Stimulated activated naive CD4-positive, alpha-beta T cell (primary cell): ENCODE results near the gene FOXJ1.

Experiments used
- DNase-seq, 6 experiments: peaks; one replicate each; lab custom pipeline; 2025; lab: John Stamatoyannopoulos, UW

FOXJ1 gene

DNA sequence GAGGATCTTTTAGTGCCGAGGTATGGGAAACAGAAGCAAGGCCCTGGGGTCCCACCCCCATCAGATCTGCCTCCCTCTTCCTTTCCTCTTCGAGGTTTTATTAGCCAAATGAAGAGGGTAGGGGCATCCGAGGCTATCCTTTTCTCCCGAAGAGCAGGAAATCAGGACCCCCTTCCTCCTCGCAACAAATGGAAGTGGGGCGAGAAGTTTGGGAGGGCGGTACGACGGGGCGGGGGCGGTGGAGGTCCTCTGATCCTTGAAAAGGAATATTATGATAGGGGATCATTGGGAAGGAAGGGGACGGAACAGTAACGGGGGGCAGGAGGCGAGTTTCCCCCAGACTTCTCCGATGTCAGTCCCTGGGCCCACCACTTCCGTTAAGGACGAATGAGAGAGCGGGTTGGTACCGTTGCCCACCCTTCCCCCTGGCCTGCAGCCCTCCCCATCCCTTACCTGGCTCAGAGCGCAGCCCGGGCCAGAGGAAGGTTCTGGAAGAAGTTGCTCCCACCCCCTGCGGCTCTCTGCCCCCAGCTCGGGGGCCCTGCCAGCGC lies 309 bp downstream of the FOXJ1 start:
- DNase-seq: no peak

DNA sequence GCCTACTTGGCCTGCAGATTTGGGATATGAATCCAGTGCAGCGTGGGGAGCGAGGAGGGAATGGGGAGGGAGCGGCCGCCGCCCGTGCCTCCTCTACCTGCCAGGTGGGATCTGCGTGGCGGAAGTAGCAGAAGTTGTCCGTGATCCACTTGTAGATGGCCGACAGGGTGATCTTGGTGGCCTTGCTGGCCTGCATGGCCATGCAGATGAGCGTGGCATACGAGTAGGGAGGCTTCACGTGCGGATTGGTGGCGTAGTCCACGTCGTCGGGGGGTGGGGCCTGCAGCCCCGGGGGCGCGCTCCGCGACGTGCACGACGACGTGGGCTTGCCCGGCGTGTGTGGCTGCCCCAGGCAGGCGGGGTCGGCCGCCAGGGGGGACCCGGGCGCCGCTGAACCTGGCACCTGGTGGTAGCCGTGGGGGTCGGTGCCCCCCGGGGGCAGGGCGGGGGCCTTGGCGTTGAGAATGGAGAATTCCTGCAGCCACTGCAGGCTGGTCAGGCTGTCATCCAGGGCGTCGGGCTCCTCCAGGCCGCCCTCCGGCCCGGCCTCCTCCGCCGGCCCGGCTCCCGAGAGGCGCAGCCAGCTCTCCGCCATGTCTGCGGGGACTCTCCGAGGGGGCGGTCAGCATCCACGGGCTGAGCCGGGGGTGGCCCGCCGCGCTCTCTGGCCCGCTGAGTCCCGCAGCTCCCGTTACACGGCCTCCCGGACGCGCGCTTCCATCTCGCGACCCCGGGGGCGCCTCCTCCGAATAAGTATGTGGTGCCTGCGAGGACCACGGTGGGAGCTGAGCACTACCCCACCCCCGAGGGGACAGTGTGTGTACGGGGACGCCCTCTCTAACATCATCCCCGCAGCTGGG lies 1.0 kb downstream of the FOXJ1 start:
- DNase-seq: peak in 4 of 6 experiments; percentile 38 to 56 (median 48)

DNA sequence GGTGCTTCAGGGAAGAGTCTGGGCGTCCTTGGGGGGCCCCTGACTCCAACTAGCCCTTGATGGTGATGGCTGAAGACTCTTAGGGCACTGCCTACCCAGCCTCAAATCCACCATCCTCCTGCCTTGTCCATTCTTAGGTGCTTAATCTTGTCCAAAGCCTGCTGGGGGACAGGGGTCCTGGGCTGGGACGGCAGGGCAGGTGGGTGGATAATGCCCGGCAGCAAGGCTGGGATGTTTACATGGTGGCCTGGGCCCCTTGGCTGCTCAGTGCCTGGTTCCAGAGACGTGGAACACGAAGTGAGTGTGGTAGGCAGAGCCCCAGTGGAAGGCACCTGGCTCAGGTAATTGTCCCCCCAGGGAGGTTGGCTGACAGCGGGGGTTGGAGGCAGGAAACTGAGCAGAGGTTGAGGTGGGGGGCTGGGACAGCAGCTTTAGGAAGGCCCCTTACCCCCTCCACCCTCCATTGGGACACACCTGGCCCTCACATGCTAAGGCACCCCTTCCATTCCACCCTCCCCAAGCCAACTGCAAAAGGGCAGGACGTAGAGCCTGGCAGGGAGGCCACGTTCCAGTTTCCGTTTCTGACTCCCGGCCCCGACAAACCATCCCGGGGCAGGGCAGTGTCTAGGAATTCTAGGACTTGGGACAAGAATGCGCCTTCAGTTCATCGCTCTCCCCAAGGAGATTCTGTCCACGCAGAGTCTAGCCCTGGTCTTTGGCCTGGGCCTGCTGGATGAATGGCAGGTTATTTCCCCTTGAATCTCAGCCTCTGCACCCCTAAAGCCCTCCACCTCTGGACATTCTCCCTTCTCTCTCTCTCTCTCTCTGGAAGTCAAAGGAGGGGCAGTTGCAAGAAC lies 1.9 kb downstream of the FOXJ1 start:
- no peak for DNase-seq

DNA sequence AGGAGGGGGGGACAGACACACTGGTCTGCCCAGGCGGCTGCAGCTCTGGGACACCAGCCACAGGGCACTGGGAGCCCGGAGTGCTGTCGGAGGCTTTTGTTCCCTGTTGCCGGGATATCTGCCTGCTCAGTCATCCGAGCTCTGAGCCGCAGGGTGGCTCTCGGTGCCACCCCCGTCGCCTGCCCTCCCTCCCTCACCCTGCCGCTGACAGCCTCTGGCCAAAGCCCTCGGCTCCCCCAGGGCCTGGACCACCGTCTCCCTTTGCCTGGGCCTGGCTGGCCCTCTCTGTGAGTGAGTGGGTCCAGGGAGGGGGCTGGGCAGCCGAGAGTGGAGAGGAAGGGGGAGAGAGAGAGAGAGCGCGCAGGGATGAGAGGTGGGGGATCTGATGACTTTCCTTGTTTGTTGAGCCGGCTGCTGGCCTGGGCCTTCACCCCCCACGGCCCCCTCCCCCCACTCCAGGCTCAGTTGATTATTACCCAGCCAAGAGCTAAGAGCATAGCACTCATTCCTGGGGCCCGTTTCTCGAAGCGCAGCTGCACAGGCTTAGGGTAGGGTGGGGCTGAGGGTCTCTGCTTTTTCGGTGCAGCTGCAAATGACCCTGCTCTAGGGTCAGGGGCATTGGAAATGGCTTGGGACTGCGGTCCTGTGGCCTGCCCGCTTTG lies 2.7 kb downstream of the FOXJ1 start:
- DNase-seq: no peak

DNA sequence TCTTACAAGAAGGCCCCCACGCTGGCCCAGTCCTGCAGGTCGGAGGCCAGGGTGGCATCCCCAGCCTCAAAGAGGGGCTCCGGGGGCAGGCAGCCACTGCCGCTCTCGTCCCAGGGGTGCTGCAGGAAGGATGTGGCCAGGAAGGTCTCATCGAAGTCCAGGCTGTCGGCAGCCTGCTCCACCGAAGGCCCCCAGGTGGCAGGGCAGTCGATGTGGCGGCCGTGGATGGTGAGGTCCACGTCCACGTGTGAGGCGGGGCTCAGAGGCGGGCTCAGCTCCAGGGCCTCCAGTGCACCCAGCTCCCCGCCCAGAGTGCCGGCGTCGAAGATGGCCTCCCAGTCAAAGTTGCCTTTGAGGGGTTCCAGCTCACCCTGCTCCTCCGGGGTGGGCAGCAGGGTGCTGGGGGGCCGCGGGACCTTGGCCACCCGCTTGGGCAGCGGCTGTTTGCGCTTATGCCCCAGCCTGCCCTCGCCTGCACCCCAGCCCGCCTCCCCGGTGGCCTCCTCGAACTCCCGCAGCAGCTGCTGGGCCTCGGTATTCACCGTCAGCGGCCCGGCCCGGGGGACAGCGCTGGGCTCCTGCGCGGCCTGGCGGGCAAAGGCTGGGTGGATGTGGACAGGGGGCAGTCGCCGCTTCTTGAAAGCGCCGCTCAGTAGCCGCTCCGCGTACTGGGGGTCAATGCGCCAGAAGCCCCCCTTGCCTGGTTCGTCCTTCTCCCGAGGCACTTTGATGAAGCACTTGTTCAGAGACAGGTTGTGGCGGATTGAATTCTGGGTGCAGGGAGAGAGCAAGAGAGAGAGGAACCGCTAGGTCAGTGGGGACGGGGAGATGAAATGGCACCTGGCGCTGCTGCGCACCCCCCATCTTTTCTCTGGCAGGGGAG lies 3.5 kb downstream of the FOXJ1 start:
- DNase-seq: no peak

DNA sequence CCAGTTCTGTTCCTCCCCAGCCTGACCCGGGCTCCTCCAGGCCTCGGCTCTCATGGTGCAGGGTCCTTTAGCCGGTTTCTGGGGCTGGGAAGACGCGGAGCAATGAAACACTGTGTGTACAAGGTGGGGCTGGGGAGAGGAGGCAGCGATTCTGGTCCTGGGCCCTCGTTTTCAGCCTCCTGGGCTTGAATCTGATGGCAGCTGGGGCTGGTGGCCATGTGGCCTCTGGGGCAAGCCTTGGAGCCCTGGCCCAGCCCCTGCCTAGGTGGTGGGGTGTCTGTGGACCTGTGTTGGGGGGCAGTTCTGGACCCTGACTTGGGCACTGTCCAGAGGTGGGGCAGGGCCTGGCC lies 4.1 kb downstream of the FOXJ1 start:
- DNase-seq: no peak

DNA sequence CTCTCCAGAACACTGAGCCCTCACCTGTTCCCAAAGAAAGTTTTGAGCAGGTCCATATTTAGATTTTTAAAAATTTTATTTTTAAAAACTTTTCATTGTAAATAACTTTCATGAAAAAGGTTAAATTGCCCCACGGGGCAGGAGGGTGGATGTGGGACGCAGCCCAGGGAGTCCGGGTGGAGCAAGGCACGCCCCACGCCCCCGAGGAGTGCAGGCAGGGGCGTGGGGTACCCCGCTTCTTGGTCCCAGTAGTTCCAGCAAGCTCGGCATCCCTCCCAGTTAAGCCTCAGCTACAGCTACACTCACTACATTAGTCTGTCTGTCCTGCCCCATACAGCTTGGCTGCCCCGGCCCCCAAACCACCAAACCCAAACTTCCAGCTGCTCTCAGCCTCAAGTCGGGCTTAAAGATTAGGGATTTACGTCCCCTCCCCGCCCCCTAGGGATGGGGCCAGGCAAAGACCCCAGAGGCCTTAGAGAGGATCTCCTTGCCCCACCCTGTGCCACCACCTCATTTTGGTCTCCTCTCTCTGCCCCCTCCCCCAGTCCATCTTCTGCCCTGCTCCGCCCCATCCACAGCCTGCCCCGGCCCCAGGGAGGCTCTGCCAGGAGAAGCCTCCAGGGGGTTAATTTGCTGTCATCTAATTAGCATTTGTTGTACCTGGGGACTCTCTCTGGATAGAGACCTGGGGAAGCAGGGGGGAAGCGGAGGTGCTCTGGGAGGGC lies 4.6 kb downstream of the FOXJ1 start:
- DNase-seq: no peak

DNA sequence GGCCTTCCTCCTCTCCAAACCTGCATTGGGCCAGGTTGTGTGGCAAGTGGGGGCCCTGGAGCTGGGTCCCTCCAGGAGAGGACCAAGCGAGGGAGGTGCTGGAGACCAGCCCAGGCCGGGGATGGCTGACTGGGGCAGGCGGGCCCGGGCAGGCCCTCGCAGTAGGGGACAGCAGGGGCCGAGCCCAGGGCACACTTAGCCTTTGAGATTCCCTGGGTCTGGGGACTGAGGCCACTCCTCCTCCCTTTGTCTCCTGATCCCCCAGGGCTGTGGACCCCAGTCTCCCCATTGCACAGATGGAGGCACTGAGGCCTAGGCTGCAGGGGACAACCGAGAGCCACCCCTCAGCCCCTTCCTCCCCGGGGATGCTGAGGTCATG lies 5.2 kb downstream of the FOXJ1 start:
- DNase-seq: no peak

DNA sequence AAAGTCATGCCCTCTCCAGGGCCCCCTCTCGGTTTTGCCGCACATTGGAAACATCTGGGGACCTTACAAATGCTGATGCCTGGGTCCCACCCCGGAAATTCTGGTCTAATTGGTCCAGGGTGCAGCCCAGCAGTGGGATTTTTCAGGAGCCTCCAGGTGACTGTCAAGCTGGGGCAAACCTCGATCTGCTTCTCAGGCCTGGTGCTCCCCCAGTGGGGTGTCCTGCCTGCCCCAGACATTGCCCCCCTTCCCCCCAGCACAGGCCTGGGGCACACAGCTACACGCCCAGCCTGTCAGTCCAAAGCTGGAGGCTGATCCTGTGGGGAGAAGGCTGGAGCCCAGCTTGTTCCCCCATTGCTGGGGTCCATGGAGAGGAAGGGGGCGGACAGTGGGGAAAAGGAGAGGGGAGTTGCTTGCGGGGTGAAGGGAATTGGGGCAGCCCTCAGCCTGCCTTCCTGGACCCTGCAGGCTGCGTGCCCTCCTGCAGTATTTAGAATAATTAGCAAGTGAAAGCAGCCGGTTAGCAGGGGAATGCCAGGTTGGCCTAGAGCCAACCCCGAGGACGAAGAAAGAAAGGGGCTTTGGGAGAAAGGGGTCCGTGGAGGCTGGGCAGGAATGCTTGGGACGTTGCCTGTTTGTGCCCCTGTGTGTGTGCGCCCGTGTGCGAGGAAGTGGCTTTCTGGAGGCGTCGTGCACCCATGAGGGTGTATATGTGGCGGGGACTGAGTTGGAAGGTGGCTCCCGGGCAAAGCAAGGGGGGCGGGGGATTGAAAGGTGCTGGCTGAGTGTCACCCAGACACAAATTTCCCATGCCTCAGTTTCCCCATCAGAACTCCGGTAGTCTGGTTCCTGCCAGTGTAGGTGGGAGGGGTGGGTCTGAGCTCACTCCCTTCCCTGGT lies 5.9 kb downstream of the FOXJ1 start:
- DNase-seq: peak in 1 of 6 experiments; percentile 30

DNA sequence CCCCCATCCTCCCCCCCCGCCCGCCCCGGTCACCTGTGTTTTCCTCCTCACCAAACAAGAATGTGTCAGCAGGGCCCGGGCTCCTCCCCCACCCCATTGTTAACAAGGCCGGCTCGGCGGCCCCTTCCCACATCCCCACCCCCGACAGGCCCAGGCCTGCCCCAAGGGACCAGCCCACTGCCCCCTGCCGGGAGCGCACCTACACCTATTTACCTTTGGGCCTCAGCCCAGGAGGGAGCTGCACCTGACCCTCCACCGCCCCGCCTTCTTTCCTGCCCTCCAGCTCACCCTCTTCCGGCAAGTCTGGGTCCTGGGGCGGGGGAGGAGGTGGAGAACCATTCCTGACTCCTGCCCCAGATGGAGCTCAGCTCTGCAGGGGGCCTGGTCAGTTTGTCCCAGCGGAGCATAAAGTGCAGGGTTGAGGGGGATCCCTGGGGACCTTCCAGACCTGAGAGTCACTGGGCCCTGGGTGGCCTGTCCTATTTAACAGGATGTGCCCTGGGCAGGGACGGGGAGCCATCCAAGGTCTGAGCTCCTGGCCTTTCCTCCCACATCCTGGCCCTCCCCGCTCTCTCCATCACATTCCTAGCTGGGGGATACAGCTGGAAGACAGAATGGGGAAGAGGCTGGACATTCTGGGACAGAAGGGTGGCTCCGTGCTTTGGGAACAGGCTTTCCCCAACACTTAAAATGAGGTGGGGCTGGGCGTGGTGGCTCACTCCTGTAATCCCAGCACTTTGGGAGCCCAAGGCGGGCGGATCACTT lies 8.3 kb downstream of the FOXJ1 start:
- no peak for DNase-seq

DNA sequence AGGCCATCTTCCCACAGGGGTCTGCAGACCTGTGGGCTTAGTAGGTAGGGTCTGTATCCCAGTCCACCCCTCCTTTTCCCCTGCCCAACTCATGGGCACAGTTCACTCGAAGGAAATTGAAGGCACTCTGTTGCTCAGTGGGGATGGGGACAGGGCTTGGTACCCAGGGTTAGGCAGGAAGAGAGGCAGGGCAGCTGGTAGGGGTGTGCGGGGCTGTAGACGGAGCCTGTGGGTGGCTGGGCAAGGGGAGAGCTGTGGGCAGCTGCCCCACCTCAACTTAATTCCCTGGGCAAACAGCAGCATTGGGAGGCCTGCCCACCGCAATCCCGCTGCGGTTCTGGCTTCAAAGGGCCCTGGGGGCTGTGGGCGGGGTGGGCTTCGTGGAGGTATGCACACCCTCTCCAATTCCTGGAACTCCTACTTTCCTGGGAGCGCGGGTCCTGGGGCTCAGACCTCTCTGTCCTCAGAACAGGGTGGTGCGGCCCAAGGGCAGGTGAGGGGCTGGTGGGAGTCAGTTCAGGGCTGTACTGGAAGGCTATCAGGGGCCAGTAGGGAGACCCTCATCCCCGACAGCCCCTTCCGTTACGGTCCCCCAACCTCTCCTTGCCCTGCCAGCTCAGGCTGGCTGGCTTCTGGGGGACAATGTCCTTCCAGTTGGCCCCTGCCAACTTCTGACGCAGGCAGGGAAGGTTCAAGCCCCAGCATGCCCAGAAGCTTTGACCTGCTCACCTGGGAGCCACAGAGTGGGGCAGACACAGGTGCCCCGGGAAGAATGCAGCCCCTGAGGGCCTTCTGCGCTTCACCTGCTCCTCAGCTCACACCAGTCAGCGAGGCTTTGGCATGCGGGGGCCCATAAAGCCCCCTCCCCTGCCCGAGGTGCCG lies 9.1 kb downstream of the FOXJ1 start:
- DNase-seq: no peak

DNA sequence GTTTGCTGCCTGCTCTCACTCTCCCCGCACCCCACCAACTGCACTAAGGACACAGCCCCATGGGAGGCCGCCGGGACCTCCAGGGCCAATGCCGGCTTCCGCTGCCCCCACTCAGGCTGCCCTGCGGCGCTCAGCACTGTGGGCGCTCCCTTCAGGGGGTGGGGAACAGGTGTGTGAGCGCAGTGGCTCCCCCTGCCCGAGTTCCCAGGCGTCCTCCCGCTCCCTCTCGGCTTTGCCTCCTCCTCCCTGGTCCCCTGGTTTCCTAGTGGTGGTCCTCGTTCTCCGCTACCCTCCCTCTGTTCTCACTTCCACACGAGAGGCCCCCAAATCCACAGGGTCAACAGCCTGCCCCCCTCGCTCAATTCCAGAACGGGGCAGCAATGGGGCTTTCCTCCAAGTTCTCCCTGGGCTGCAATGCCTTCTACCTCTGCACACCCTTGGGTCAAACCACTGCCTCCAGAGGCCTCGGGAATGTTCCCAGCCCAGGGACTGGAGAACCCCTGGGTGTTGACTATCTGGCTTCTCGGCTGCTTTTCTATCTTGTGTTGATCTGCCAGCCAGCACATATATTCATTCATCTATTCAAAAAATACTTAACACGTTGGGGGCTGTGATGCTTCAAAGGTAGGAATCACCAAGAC lies 9.9 kb downstream of the FOXJ1 start:
- DNase-seq: no peak

DNA sequence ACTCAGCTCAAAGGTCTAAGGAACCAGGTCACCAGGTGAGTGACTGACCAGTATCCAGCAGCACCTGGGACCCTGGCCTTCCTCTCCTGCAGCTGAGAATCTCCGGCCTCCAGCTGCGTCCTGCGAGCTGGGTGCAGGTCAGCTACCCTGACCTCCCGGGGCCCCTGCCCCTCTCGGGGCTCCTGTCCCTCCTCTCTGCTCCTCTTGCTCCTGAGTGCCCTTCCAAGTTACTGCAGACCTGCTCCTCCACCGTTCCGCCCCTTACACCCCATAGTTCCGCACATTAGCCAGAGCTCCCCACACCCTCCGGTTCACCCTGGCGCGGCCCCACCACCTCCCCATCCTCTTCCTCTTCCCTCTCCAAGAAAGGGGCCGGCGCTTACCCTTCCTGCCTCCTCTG lies 10.6 kb downstream of the FOXJ1 start:
- no peak for DNase-seq

DNA sequence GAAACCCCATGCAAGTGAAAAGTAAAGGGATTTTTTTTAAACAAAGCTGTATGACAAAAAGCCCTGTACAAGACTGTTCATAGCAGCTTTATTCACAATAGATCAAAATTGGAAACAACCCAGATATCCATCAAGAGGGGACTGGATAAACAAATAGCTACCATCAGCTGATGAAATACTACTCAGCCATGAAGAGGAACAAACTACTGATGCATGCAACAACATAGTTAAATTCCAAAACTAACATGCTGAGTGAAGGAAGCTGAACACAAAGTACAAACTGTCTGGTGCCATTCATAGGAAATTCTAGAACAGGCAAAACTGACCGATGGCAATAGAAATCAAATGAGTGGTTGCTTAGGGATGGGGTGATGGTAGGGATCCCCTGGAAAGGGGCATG lies 15.1 kb downstream of the FOXJ1 start:
- no peak for DNase-seq

DNA sequence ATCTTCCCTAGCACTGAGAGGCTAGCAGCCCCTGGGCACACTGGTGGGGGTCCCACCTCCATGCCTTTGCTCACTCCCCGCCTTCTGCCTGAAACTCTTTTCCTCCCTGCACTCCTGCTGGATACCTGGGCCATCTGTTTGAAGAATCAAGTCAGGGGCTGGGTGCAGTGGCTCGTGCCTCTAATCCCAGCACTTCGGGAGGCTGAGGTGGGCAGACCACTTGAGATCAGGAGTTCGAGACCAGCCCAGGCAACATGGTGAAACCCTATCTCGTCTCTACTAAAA lies 15.7 kb downstream of the FOXJ1 start:
- no peak for DNase-seq

DNA sequence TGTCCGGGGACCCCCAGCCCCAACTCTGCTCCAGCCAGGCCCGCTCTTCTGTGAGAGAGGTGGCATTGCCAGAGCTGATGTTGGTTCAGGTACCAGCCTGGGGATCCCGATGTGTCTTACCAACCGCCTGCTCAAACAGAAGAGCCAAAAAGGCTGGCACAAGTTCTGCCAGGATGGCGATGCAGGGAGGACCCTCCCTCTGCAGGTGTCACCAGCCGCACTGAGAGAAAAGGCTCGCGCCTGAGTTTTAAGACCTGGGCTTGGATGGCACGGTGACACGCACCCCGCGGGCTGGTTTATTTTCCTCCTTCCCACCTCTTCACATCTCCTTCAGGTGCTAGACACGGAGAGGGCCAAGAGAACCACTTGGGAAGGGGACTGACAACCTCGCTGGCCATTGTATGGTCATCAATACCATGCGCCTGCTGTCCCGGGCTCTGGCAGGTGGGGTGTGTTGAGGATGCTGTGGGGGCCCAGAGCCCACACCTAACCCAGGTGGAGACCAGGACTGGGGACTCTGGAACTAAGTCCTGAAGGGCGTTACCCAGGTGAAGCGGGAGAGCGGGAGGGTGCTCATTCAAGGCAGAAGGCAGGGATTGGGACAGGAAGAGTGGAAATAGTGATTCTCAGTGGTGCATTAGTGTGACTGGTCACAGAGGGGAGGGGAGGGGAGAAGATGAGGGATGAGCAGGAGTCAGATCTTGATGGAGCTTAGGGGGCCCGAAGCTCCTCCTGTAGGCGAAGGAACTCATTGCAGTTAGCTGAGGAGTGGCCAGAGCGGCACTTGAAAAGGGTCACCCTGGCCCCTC lies 16.3 kb downstream of the FOXJ1 start:
- no peak for DNase-seq
